HG03575 (cell line): ENCODE results near the gene DPH3.

Source experiments
- ATAC-seq: cut with Tn5 transposase; IDR thresholded peaks from one replicate; pipeline ENCODE4 v1.9.1; 2021; ENCODE audit not compliant: unreplicated experiment, insufficient number of reproducible peaks, low FRiP score; ENCODE audit errors: extremely low read depth

Gene DPH3

DNA sequence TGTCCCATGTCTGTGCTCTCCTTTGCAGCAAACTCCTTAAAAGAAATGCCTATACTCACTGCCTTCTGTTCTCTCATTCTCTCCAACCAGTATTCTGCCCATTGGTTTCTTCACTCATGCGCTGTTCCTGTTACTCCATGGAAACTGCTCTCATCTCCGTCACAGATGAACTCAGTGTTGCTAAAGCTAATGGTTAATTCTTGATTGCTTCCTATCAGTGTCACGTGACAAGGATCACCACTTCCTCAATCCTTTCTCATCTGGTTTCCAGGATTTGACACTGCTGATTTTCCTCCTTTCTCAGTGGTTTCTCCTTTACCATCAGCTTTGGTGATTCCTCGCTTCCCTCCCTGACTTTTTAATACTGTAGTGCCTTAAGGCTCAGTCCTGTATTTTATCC is 2.6 kb downstream of the DPH3 start:
- ATAC-seq: no peak

DNA sequence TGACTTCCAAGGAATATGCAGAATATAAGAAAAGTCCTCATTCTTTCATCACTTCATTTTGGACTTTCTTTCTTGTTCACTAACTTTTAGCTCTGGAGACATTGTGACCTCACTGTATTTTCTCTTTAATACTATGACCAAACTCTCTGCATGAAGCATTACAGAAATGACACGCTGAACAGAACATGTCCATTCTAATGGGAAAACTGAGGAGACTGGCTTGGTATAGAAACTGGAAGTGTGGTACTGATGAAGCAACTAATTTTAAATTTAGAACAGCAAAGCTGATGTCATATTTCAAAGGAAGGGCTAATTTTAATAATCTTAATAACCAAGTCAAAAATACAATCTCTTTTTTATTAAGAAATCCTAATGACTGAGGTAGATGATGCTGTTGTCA is 4.7 kb downstream of the DPH3 start:
- ATAC-seq: no peak

DNA sequence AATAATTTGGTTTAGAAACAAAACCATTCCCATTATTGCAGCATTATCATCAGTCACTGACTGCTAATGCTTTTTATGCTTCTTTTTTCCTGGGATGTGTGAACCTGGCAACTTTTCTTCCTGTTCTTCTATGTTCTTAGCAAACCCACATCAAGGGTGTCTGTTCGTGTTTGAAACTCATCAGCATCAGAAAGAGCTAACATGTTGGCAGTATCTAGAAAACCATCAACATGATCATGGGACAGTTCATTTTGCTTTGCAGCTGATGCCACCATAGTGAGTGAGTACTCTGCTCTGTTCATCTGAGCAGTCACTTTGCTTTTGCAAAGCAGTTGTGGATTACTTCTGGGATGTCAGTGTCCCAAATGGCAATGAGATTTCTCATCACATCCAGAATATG is 5.9 kb downstream of the DPH3 start:
- no peak for ATAC-seq

DNA sequence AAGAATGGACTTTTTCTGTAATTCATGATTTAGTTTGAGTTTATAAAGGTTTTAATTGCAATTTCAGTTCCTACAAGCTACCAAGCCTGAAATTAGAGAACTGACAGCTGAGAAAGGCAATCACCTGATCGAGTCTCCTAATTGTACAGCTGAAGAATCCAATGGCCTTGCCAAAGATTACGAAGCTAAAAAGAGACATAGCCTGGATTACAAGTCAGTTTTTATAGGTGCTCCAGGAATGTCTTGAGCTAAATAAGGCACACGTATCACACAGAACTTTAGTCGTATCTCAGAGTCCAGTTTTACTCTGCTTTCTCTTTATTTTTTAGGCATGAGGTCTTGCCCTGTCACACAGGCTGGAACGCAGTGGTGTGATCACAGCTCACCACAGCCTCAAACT is 6.6 kb downstream of the DPH3 start:
- no peak for ATAC-seq

DNA sequence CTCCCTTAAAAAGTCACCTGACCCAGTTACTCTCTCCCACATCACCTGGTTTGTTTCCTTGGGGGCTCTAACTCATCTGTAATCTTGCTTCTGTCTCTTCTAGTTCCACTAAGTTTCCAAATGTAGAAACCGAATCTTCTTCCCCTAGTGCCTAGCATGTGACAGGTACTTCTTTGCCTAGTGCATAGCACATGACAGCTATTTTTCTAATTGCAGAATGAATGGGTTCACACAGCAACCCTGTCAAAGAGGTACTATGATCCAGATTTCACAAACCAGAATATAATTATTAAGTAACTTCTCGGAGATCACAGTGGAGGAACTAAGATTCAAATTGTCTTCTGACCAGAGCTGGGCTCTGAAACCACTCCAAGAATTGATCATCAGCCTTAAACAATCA is 7.4 kb downstream of the DPH3 start:
- no peak for ATAC-seq

DNA sequence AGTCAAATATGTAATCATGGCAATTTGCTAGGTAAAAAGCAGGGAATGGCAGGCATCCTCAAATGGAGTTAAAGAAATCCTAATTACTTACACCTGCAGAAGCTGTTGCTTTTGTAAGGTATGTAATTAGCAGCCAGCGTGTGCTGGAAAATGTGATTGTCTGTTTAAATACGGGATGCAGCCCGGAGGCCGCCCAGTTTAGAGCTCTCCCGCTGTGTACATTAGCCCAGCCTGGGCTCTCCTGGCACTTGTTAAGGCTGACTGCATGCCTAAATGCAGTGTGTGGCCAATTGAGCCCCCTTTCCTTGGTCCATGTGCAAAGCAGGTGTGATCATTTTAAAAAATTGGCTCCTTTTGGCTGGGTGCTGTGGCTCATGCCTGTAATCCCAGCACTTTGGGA is 9.0 kb downstream of the DPH3 start:
- no peak for ATAC-seq

DNA sequence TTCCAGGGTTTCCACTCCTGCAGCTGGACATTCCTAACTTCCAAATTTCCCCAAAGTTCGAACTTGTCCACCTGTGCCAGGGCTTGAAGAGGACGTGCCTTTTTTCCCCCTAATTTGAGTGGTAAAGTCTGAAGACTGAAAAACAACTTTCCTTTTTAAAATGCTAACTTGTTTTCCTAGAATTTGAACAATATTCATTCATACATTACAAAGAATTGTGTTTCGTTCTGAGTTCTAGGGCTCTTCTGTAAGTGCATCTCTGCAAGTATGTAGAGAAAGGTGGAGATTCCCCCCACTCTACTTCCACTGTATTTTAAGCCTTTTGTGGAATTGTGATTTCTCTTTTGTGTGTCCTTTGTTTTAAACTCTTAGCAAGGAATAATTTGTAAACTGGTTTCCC is 9.4 kb downstream of the DPH3 start:
- no peak for ATAC-seq

DNA sequence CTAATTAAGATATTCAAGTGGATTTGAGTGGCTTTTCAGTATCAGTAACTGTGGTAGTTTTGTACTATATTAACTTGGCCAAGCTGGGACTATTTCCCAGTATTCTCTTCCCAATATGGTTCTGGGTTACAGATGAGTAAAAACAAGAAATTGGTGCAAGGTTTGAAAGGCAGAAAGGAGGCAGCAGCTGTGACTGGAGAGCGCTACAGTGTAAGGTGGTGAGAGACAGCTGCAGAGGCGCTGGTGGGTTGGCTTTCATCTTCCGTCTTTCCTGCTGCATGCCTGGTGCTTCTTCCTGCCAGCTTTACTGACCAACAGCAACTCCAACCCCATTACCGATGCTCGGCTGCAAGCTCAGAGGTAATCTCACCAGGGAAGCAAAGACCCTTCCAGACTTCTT is 9.8 kb downstream of the DPH3 start:
- no peak for ATAC-seq

DNA sequence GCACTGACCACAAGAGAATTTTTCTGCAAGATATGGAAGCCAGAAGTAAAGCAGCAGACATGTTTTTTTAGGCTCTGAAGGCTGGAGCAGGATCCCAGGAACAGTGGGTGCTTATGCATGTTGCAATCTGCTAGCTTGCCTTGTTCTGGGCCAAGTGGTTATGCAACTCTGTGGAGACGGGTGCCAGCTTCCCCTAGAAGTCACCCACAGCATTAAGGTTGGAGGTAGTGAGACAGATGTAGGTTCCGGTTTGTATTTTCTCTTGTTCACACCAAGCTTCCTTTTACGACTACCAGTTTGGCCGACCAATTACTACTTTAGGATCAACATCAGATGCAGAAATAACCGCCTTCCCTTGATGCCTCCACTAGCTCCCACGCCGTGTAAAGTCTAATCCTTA is 11.1 kb downstream of the DPH3 start:
- ATAC-seq: no peak

DNA sequence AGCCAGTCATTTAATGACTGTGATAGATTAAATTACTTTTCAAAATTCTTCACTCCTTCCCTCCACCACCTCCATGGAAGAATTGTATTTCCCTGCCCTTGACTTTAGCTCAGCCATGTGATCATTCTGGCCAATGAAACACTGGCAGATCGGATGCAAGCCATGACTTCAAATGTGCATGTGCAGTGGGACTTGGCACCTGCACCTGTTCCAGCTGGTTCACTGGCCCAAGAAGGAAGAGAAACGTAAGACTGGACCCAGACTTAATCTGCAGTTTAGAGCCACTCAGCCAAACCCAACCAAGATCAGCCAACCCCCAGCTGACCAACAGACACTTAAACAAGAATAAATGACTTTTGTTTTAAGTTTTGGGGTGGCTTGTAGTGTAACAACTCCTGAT is 11.8 kb downstream of the DPH3 start:
- ATAC-seq: no peak

DNA sequence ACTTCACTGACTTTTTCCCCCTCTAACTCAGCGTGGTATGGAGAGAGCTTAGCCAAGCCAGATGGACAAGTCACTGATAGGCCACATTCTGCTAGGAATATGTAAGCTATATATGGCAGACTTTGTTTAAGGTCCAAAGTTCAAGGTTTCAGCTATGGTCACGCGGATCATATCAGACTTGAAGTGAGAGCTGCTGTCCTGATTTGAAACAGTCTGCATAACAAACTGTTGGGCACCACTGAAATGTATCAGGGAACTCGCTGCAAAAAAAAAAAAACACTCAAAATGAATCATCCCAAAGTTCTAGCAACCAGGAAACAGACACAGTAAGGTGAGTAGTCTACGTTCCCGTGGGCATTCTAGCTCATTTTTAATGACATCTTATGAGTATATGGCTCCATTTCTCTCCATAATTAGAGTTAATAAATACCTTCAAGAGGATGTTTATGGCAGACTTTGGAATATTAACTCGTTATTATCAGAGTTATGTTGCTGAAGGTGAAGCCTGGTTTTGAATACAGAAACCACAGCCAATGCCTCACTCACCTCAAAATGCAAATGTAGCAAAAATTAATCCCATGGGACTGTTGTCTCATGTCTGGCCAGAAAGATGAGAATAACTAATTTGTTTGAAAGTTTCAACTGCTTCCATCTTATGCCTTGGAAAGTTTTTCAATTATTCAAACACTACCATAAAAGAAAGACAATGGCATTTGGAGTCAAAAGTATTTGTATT is 12.3 kb downstream of the DPH3 start:
- ATAC-seq: no peak

DNA sequence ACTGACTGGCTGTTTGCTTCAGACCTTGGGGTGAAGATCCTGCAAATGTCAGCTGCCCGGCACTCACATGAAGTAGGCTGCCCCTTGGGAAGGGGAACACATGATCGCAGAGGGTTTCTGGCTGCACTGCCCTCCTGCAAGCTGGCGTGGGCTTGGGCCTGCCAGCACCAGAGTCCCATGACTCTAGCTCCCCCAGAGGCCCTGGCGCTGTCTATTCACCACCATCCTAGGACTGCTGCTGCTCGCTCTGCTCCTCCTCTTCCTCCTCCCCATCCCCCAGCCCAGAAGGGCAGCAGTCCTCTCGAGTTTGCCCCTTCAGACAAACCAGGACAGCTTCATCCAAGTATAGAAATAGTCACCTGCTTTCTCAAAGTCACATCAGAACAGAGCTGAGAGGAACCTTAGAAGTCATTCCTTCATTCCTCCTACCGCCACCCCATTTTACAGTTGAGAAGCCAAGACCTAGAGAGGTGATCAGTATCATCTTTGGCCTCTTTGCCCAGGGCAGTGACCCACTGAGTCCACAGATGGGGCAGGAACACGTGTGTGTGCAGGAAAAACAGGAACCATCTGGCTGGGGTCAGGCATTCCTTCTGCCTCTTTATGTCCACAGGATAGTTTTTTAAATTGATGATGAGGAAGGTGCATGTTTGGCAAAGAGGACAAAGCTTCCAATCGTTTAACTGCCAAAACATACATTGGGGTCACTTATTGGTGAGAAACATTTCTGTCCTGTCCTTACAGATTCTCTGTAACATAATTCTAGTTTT is 13.2 kb downstream of the DPH3 start:
- ATAC-seq: no peak

DNA sequence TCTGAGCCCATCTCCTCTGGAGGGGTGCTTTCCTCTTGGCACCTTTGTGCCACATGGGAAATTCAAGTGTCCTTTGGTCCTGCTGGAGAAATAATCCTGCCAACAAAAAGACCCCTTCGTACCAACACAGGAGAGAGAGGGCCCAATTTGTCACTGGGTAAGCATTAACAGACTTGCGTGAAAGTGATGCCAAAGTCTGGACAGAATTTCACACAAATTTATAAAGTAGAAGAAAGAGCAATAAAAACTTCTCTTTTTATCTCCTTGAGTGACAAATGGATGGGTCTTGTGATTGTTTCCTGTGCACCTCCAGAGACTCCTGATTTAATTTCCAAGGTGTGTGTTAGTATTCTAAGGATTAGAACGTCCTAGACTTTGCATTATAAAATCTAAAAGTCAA is 14.9 kb downstream of the DPH3 start:
- no peak for ATAC-seq

DNA sequence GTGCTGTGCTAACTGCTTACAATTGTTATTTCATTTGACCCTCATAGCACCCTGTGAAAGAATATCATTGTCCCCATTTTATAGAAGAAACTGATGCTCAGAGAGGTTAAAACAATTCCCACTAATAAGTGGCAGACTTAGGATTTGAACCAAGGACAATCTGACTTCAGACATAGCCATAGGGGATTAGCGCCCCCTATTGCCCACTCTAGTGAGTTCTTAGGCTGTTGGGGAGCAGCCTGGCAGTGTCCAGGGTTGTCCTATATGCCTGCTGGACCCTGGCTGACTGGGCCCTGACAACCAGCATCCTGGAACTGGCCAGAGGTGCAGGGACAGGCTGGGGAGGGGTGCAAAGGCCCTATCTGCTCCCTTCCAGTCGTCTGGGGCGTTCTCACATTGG is 15.4 kb downstream of the DPH3 start:
- ATAC-seq: no peak

DNA sequence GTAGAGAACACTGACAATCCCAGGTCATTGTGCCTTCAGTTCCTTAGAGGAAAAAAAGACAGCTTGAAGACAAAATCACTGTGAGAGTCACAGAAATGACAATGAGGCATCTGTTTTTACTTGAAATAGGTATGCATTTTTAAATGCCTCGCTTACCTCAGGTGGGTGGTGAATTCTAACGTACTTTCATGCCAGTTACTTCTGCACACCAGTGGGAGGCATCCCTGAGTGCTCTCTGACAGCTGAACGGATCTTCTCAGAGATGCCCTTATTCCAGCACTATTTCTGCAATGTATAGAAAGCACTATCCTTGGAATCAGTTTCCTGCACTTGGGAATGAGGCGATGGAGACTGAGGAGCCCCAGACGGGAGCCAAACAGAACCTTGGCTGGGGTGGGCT is 16.2 kb downstream of the DPH3 start:
- no peak for ATAC-seq

DNA sequence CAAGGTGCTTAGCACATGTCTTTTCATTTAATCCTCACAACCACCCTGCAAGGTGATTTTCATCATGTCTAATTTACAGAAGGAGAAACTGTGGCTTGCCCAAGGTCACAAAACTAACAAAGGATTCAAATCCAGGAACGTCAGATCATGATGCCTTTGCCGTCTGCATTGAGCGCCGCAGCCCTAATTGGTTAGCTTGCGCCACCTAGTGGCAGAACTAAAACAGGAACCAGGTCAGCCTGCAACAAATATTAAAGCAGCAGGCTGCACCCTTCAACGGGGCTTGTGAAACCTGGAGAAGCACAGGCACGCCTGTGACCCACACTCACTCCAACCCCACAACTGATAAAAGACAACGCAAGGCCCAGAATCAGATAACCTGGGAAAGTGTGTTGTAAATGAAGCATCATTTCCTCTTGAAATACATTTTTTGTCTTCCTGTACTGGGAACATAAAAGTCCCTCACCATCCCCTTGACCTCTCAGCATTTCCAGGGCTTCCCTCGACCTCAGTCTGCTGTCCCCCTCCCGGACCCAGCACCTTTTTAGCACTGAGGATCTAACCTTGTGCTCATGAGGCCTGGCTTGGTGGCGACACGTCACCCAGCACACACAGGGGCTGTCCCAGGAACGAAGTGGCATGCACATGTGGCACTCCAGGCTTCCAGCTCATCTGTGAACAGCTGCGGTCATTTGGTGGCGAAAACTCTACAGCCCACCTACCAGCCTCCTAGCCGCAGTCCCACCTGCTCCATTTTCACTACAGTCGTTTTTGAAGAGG is 17.3 kb downstream of the DPH3 start:
- no peak for ATAC-seq

DNA sequence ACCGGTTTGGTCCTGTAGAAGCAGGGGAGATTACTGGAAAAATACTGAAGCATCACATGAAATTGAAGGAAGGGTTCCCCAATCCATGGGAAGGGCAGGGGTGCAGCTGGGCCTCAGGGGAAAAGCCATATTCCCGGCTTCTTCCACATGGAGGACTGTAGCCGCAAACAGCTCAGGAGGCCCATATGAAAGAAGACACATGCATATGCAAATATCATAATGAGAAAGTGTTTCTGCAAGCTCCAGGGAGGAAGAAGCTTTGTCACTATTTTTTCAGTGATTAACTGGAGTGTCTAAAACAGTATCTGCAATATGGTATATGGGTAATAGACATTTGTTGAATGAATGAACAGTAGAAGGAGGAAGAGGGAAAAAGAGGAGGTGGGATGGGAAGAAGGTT is 19.1 kb downstream of the DPH3 start:
- ATAC-seq: no peak

DNA sequence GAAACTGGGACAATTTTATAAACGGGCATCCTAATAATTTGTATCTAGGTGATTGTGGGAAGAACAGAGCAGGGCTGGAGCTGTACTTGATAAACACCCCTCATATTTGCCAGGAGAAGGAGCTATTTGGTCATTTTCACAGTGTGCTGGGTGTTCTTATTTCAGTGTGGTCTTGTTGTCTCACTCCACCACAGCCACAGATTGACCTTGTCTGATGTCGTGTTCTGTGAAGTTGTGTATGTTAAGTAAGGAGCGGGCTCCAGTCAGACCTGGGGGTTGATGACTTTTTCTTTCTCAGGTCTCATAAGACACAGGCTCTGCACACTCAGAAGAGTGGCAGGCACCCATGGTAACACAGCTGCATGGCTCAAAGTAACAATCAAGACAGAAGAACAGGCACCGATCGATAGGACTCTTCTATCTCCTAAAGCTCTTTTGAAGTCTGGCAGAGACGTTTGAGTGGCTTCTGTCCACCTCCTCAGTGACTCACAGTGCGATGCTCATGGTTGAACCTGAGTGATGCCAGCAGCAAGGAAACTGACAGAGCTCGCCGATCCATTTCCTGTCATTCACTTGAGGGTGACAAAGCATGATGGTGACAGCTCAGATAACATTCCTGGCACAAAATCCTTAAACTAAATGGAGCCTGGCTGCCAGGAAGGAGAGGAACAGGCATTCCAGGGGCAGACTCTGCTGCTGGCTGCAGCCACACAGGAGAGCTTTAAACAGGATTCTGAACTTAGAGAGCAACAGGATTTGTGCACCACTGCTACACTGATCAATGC is 20.8 kb downstream of the DPH3 start:
- no peak for ATAC-seq

DNA sequence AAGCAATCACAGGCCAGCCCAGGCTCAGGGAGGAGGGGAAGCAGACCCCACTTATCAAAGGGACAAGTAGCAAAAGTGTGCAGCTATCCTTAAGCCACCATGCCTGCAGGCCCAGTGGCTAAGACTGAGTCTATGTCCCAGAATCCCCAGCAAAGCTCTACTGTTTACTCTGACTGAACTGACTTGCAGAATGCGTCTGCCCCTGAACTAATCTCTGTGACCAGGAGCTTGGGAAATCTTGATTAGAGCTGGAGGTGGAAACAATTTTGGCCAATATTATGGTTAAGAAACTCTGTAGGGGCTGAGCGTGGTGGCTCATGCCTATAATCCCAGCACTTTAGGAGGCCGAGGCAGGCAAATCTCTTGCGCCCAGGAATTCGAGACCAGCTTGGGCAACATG is 22.6 kb downstream of the DPH3 start:
- no peak for ATAC-seq
